Measurements from ENCODE around the gene NOC3L.

NOC3L gene

GRCh38 chr10:94285271-94285670, 77.5 kb downstream of the NOC3L start:
- no peak overlapping the region for H2BK12ac ChIP-seq (ENCODE audit: low read length)
- H2AK5ac ChIP-seq (ENCODE audit: low read length): no peak overlapping the region
- no peak overlapping the region for H3K14ac ChIP-seq (ENCODE audit: low read length)
- no peaks in the 10 kb centered on the region for H3K4me1 ChIP-seq (ENCODE audit: control insufficient read depth in 1 of 2, insufficient read depth in 2 of 2, low read length in 2 of 2)
- H2BK5ac ChIP-seq (ENCODE audit: low read depth, low read length, poor library complexity): no peak overlapping the region
- H3K79me1 ChIP-seq (ENCODE audit: low read length): no peaks in the 10 kb centered on the region
- no CpG with 5 or more reads among the region's 7 CpGs for WGBS (ENCODE audit: extremely low coverage, insufficient coverage, insufficient read length)
- H3K36me3 ChIP-seq (ENCODE audit: control insufficient read depth in 1 of 2, insufficient read depth in 2 of 2, low read length in 2 of 2): no peaks in the 10 kb centered on the region
- no peak overlapping the region for H3K4ac ChIP-seq (ENCODE audit: low read depth, low read length)
- H3K23ac ChIP-seq (ENCODE audit: low read length): no peak overlapping the region
- no peak overlapping the region for H3K9ac ChIP-seq (ENCODE audit: low read length)
- no peaks in the 10 kb centered on the region for H3K9me3 ChIP-seq (ENCODE audit: insufficient read depth, low read depth, low read length)
- no peak overlapping the region for H3K18ac ChIP-seq (ENCODE audit: low read length)
- H4K12ac ChIP-seq (ENCODE audit: low read depth, low read length): no peak overlapping the region
- H2BK120ac ChIP-seq (ENCODE audit: insufficient read depth, low read length, poor library complexity): no peak overlapping the region
- no peak overlapping the region for H3K4me2 ChIP-seq (ENCODE audit: low read length)
- H3K4me3 ChIP-seq (ENCODE audit: low read depth, low read length): no peak overlapping the region
- peak; percentile 59 to 94 for DNase-seq
- H2AFZ ChIP-seq (ENCODE audit: insufficient read depth, low read length, poor library complexity): no peak overlapping the region
- no peak overlapping the region for H4K91ac ChIP-seq (ENCODE audit: low read depth, low read length)
- no peak overlapping the region for H4K8ac ChIP-seq (ENCODE audit: low read depth, low read length)
- H3K27ac ChIP-seq (ENCODE audit: low read depth, low read length): no peak overlapping the region
- no peaks in the 10 kb centered on the region for H3K79me2 ChIP-seq (ENCODE audit: control insufficient read depth, insufficient read depth, low read length, poor library complexity)
- H3K27me3 ChIP-seq (ENCODE audit: insufficient read depth, low read length): no peaks in the 10 kb centered on the region

Data from trophoblast cell (in vitro differentiated cells and primary cell).